Mononuclear cell (primary cell): ENCODE data around the gene PHACTR3. TPM values are rescaled to one million over a fixed set of nuclear protein-coding genes. Genes with fewer than 3 reads are reported as not detected.

Experiments used
- H3K27me3 ChIP-seq: 2 replicates; pipeline ENCODE4 v1.6.0; 2011; ENCODE audit warnings: low read length, control low read depth; ENCODE audit not compliant: insufficient read depth
- H3K4me1 ChIP-seq: 2 replicates; pipeline ENCODE4 v1.5.1; 2011; ENCODE audit warnings: mild to moderate bottlenecking, low read length, control low read depth; ENCODE audit not compliant: insufficient read depth
- H3K4me3 ChIP-seq: 2 replicates; pipeline ENCODE4 v1.5.1; 2011; ENCODE audit warnings: mild to moderate bottlenecking, low read length, moderate library complexity
- H3K9me3 ChIP-seq: 2 replicates; pipeline ENCODE4 v1.5.1; 2011; ENCODE audit warnings: low read depth, mild to moderate bottlenecking, control low read depth, low read length
- total RNA-seq: library from RNA; depleted of rRNA; stranded (reverse); fragments of >200 nt; gene quantifications from one replicate; pipeline ENCODE4 v1.2.3, GENCODE V29; 2012

Gene PHACTR3
- total RNA-seq, 1 donor, result 0.21 TPM

DNA sequence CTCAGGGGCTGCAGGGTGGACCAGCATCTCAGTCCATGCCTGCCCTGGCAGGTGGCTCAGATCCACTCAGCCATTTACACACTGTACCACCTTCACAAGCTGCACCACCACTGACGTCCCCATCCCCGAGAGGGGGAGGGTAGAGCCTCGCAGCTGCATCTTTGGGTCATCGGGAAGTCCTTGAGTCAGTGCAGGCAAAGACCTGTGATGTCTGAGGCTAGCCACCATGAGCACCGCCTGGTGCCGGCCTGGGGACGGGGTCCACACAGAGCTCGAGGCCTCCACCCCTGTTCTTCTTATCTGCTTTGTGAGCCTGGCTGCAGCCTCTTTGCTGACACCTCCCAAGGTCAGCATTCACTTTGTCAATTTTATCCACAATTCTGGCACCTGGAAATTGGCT, 141.4 kb downstream of the PHACTR3 start:
- no peaks in the 10 kb centered on the region for H3K4me1 ChIP-seq
- no peaks in the 10 kb centered on the region for H3K9me3 ChIP-seq
- peaks cover 1% of the 10 kb centered on the region for H3K27me3 ChIP-seq
- no peak overlapping the region for H3K4me3 ChIP-seq

DNA sequence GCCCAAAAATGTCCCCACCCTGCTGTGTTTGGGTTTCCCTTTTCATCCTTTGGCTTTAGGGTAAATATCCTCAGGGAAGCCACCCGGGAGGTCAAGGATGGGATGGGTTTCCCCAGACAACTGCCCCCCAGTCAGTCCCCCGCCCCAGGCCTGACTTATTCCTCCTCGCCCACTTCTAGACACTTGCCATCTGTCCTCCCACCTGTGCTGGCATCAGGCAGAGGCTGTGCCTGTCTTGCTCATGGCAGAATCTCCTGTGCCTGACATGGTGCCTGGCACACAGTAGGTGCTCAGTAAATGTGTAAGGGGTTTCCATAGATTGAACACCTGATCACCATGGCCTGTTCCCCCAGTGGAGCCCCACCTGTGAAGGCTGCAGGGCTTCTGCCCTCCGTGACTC, 141.8 kb downstream of the PHACTR3 start:
- Histone ChIP-seq H3K4me3 (no peak overlapping the region), H3K4me1 (peaks cover under 1% of the 10 kb centered on the region), H3K9me3 (no peaks in the 10 kb centered on the region), H3K27me3 (peaks cover 2% of the 10 kb centered on the region)

DNA sequence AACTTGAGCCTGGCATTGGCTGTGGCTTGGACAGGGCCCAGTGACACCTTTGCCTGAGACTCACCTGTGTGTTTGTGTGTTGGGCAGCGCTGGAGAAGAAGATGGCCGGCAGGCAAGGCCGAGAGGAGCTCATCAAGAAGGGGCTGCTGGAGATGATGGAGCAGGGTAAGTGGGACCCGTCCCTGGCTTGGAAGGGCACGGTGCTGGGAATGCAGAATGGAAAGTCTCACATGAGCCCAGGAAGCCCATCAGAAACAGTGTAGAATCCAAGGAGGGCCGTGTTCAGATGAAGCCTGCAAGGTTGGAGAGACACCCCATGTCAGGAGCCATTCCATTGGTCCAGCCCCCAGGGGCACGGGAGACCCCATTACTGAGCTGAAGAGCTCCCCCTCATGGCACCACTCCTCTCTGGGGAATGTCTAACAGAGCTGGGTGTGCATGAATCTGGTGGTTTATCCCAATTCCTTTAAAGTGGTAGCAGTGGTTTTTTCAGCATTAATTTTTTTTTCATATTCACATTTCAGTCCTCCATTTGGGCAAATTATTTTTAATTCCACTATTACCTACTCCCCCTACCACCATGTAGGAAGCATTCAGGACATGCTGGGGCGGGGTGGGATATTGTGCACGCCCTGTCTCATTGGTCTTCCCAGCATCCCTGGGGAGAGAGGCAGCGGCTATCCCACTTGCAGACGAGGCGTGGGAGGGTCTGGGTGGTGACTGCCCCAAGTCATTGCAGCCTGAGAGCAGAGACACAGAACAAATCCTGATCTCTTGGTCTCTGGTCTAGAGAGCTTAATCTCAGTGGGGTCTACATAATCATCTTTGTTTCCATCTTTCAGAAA, 143.6 kb downstream of the PHACTR3 start:
- H3K27me3 ChIP-seq, result peaks cover 2% of the 10 kb centered on the region
- H3K4me3 ChIP-seq, result no peak overlapping the region
- H3K4me1 ChIP-seq, result peaks cover 18% of the 10 kb centered on the region
- no peaks in the 10 kb centered on the region for H3K9me3 ChIP-seq

DNA sequence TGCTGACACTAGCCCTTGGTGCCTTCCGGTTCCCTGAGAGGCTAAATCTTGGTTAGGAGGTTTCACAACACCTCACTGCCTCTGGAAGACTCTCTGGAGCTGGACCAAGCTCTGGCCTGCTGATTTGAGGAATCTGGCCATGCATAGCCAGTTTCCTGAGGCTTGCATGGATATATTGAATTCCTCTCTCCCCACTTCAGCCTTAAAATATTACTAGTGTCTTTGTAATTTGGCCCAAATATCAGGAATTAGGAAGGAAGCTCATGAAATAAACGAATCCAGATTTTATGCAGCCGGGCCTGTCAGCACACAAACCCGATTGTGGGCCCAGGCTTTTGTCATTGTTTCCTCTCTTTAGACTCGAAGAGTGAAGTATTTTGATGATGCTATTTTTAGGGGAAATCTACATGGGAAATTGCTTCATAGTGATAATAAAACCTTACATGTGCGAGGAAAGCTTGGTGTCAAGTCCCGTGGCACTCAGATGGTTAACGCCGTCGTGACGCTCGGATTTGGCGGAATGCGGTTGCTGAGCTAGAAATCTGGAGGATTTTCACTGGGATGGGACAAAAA, 144.4 kb downstream of the PHACTR3 start:
- H3K4me3 ChIP-seq, result no peak overlapping the region

DNA sequence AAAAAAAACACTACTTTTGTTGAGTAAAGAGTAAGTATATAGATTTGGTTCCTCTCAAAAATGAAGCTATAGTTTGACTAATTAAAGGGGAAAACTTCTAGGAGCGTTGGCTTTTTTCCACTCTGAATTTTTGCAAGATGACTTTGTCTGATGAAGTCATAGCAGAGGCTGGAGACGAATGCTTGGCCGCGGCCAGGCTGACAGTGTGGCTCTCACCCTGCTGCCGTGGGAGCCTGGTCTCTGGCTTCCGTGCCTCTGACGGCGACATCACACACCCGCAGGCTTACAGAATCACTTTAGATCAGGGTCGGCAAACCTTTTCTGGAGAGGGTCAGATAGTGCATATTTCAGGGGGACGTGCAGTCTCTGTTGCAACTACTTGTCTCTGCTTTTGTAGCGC, 145.0 kb downstream of the PHACTR3 start:
- Histone ChIP-seq H3K27me3 (peaks cover 4% of the 10 kb centered on the region), H3K4me3 (no peak overlapping the region), H3K9me3 (no peaks in the 10 kb centered on the region), H3K4me1 (peaks cover 27% of the 10 kb centered on the region)

More for the DNA sequence above, 144.4 kb downstream of the PHACTR3 start:
- H3K9me3 ChIP-seq, result no peaks in the 10 kb centered on the region
- H3K4me1 ChIP-seq, result peaks cover 26% of the 10 kb centered on the region
- H3K27me3 ChIP-seq, result peaks cover 4% of the 10 kb centered on the region

DNA sequence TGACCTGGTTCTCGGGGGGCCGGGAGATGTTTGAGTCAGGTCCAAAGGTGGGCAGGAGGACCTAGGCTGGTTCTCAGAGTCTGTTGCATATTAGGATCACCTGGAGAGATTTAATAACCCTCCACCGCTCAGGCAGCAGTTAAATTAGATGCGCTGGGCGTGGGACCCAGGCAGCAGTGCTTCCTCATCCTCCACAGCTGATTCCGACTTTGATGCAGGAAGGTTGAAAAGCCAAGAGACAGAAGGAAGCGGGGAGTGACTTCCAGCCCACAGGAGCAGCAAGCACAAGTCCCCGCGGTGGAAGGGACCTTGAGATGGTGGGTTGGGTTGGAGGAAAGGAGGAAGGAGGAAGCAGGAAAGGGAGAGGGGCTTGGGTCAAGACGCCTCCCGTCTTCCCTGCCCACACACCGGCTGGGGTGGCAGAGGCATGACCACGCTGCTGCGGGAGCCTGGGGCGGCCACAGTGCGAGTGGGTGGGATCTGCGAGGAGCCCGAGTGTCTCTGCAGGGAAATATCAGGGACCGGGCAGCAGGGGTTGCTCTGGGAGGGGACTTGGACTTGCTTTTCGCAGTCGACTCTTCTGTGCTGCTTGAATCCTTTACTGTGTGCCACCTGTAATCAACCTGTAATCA, 146.0 kb downstream of the PHACTR3 start:
- peaks cover 27% of the 10 kb centered on the region for H3K4me1 ChIP-seq
- peaks cover 7% of the 10 kb centered on the region for H3K27me3 ChIP-seq
- no peaks in the 10 kb centered on the region for H3K9me3 ChIP-seq
- H3K4me3 ChIP-seq, result no peak overlapping the region

DNA sequence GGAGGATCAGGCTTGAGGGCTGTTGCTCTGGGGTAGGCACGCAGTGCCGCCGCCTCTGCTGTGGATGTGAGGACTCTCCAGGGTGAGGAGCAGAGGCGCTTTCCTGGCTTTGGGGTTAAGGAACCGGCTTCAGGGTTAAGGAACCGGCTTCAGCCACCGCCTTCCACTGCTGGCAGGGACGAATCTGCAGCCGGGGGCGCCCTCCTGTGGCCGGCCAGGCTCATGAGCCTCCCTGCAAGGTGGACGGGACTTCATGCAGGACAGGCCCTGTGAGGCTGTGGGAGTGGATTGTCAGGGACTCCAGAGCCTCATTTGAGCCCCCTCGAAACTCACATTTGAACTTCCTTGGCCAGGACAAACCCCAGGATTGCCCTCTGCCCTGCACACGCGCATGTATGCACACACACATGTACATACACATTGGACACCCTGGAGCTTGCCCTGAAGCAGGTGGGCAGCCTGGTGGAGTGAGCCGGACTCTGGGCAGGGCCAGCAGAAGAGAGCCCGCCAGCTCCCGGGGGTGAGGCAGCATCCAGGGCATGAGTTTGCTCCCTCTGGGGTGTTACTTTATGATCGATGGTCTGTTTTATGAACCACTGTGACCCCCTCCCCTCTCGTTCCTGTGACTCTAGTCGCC, 146.9 kb downstream of the PHACTR3 start:
- no peak overlapping the region for H3K4me3 ChIP-seq
- peaks cover 27% of the 10 kb centered on the region for H3K4me1 ChIP-seq
- no peaks in the 10 kb centered on the region for H3K9me3 ChIP-seq
- H3K27me3 ChIP-seq, result peaks cover 7% of the 10 kb centered on the region

DNA sequence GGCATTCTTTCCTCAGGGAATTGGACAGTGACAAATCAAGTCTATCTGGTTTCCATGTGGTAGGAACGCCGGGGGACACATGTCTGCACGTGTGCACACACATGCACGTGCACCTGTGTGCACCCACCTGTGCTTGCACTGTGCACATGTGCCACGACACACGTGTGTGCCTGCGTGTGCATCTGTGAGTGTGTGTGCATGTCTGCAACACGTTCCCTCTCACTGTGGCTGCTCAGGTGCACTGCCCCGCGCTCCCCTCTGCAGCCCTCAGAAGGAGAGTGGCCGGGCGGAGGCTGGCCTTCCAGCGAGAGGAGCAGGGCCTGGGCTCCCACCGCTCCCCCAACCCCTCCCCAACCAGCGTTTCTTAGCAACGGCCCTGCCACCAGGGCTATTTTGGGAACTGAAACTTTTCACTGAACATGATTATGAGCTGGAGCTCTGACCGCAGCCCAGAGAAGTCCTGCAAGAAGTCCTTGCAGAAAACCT, 147.8 kb downstream of the PHACTR3 start:
- peaks cover 27% of the 10 kb centered on the region for H3K4me1 ChIP-seq
- H3K9me3 ChIP-seq, result no peaks in the 10 kb centered on the region
- peaks cover 7% of the 10 kb centered on the region for H3K27me3 ChIP-seq
- H3K4me3 ChIP-seq, result no peak overlapping the region

DNA sequence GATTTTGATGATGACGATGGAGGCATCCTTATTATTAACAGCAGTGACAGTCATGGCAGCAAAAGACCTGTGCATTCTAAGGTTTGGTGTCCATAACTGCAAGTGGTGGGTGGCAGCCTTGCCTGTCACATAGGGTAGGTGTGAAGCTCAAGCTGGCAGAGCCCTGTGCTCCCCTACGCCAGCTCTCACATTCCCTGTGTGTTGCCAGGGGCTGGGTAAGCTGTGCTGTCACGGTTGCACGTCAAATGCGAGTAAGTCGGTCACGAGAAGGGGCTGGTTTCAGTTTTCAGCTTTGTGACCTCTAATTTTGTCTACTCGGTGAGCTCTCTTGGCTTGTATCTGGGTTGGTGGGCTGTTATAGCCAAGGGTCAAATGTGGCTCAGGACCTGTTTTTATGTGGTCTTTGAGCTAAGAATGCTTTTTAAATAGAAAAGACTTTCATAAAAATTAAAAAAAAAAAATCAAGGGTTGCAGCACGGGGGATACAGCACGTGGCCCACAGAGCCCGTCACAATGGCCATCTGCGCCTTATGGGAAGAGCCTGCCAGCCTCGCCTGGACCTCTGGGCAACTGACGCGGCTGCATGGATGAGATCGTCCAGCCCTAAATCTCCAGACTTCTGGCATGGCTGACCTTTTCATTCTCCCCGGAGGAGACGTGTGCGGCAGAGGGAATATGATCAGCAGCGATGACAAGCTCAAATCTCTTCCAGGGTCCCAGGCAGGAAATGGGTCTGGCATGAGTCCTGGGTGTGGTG, 148.5 kb downstream of the PHACTR3 start:
- no peak overlapping the region for H3K4me3 ChIP-seq
- no peaks in the 10 kb centered on the region for H3K9me3 ChIP-seq
- peaks cover 27% of the 10 kb centered on the region for H3K4me1 ChIP-seq
- peaks cover 7% of the 10 kb centered on the region for H3K27me3 ChIP-seq

DNA sequence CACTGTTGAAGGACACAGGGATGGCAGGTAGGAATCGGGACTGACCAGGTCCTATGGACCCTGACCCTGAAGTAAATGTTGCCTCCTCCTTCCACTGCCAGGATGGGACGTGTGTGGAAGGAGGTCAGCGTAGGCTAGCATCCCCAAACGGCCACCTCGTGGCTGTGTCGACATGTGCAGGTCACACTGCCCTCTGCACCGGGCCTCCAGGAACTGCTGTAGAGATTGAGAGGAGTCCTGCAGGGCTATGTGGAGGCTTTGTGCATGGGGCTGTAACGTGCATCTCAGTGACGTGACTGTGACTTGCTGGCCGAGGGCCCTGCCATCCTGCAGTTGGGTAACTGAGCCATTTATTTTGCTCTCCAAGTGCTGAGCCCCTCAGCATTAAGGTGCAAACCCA, 149.5 kb downstream of the PHACTR3 start:
- H3K9me3 ChIP-seq, result no peaks in the 10 kb centered on the region
- H3K27me3 ChIP-seq, result peaks cover 7% of the 10 kb centered on the region
- peaks cover 27% of the 10 kb centered on the region for H3K4me1 ChIP-seq
- no peak overlapping the region for H3K4me3 ChIP-seq

DNA sequence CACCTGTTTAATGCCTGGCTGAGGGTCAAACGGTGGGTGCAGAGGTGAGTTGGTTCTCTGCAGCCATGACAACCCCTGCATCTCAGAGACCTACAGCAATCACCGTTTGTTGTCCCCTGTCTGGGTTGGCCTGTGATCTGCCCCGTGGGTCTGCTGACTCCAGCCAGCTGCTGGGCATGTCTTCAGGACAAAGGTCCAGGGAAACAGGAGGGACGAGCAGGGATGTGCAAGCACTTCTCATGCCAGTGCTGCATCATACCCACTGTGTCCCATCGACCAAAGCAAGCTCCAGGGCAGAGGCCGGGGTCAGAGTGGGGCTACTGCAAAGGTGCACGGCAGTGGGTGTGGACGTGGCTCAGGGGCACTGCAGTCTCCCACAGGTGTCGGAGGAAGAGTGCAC, 150.2 kb downstream of the PHACTR3 start:
- H3K9me3 ChIP-seq, result no peaks in the 10 kb centered on the region
- H3K4me3 ChIP-seq, result no peak overlapping the region
- H3K4me1 ChIP-seq, result peaks cover 27% of the 10 kb centered on the region
- H3K27me3 ChIP-seq, result peaks cover 7% of the 10 kb centered on the region

DNA sequence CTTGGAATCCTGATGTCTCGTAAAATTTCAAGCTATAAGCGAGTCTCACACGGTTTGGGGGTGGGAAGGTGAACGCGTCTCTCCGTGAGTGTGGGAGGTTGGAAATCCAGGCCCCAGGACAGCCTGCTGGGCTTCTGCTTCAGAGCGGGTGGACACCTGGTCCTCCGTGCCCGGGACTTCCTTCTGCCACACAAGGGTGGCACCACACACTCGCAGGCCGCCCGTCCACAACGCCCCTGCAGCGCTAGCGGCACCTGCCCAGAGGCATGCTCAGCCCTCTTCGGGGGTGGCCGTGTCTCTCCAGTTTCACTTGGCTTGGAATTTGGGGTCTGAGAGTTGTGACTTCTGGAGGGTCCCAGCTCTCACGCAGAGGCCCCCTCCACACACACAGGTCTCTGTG, 151.9 kb downstream of the PHACTR3 start:
- Histone ChIP-seq H3K9me3 (no peaks in the 10 kb centered on the region), H3K4me3 (no peak overlapping the region), H3K27me3 (peaks cover 5% of the 10 kb centered on the region), H3K4me1 (peaks cover 25% of the 10 kb centered on the region)

DNA sequence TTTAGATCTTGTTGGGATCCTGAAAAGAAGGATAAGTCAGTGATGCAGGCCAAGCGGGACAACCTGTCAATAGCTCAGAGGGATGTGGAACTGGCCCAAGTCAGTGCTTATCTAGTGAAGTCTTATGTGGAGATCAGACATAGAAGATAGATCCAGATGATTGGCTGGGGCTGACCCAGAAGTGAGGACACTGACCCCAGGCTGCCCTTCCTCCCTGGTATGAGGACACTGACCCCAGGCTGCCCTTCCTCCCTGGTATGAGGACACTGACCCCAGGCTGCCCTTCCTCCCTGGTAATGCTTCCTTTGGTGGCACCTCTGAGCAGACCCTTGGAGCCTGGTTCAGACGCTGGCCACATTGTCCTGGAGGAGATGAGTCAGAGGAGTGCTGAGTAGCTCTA, 159.7 kb downstream of the PHACTR3 start:
- Histone ChIP-seq H3K4me3 (no peak overlapping the region), H3K4me1 (no peaks in the 10 kb centered on the region), H3K27me3 (no peaks in the 10 kb centered on the region), H3K9me3 (no peaks in the 10 kb centered on the region)

DNA sequence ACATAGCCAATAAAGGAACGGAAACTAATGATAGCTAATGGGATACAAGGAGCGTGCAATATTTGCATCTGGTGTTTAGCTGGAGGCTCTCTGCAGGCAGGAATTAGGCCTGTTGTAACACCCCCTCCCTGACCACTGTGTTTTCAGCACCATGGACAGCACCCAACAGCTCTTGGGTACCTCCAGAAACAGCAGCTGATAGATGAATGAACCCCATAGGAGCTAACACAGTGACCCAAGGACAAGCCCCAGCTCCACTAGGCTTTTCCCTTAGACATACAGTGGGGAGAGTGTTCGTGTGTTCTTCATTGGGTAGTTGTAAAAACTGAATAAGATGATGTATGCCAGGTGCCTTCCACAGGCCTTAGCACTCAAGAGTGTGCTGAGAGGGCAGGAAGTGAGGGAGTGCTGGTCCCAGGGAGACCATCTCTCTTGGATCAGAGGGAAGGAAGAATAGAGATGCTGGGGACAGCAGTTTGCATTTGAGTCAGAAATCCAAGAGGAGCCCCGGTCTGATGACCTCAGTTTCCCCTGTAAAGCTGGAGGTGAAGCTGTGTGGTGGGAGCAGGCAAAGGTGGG, 161.3 kb downstream of the PHACTR3 start:
- H3K27me3 ChIP-seq, result no peaks in the 10 kb centered on the region
- H3K4me3 ChIP-seq, result no peak overlapping the region
- H3K4me1 ChIP-seq, result no peaks in the 10 kb centered on the region
- no peaks in the 10 kb centered on the region for H3K9me3 ChIP-seq
